Tibial artery (tissue), 4 donors: ENCODE data around the gene ZNF512B.

Source experiments
- DNase-seq, 2 donors: peaks; one replicate each; pipeline ENCODE4 v3.0.0-alpha.2; 2019
- H3K27ac ChIP-seq, 2 donors: fragments of 200-600 bp; sonication (generic) in 1 of 2; 1 replicate in 1 of 2; 2 replicates in 1 of 2; pipeline ENCODE4 v1.5.1; 2018 to 2019; ENCODE audit warnings: mild to moderate bottlenecking in 1 of 2
- H3K27me3 ChIP-seq, 2 donors: fragments of 200-600 bp; sonication (generic) in 1 of 2; one replicate each; pipeline versions ENCODE4 v1.5.1 to v1.6.0; 2016 to 2019
- H3K36me3 ChIP-seq, 3 donors: fragments of 200-600 bp; sonication (generic) in 2 of 3; one replicate each; pipeline ENCODE4 v1.5.1; 2016 to 2019; ENCODE audit warnings: mild to moderate bottlenecking in 2 of 3
- H3K4me1 ChIP-seq, 4 donors: fragments of 200-600 bp; sonication (generic) in 2 of 4; 1 replicate in 3 of 4; 2 replicates in 1 of 4; pipeline ENCODE4 v1.5.1; 2016 to 2019
- H3K4me3 ChIP-seq, 2 donors: fragments of 200-600 bp; sonication (generic) in 1 of 2; 1 replicate in 1 of 2; 2 replicates in 1 of 2; pipeline ENCODE4 v1.5.1; 2018 to 2019; ENCODE audit warnings: mild to moderate bottlenecking in 2 of 2
- H3K9me3 ChIP-seq, 3 donors: fragments of 200-600 bp; sonication (generic) in 1 of 3; one replicate each; pipeline ENCODE4 v1.5.1; 2016 to 2019
- CTCF ChIP-seq, 2 experiments: fragments of 200-600 bp in 1 of 2; fragments of 450-650 bp in 1 of 2; IDR thresholded peaks; one replicate each; pipeline ENCODE4 v1.5.1; 2017 to 2019; ENCODE audit warnings: antibody characterized with exemption in 2 of 2, mild to moderate bottlenecking in 1 of 2, moderate library complexity in 1 of 2
- intact Hi-C: fragments of 100-400 bp; cut with DNase I; formaldehyde crosslinking; loops from one replicate; pipeline ENCODE4 v1.15.0; 2023; ENCODE audit warnings: low total_unique reads

Gene ZNF512B

GRCh38 chr20:63940071-63940471 is 29.7 kb downstream of the ZNF512B start:
- Histone ChIP-seq H3K4me1 (peaks cover 0 to 9% (median 0%) of the 10 kb centered on the region in 4 donors), H3K36me3 (peaks cover 28 to 85% (median 66%) of the 10 kb centered on the region in 3 donors), H3K9me3 (no peaks in the 10 kb centered on the region), H3K27me3 (no peaks in the 10 kb centered on the region), H3K4me3 (no peak overlapping the region), H3K27ac (no peak overlapping the region)
- DNase-seq, result no peak
- intact Hi-C loops, result no loop called here
- TF ChIP-seq CTCF (IDR thresholded peaks at IDR 0.05), result no peak

- H3K27me3 ChIP-seq, result no peaks in the 10 kb centered on the region
- no peaks in the 10 kb centered on the region for H3K9me3 ChIP-seq
- H3K4me1 ChIP-seq, result peaks cover 0 to 9% (median 0%) of the 10 kb centered on the region in 4 donors
- no peak for TF ChIP-seq CTCF (IDR thresholded peaks at IDR 0.05)
- H3K27ac ChIP-seq, result no peak overlapping the region
- H3K4me3 ChIP-seq, result no peak overlapping the region
- intact Hi-C loops, result no loop called here
- H3K36me3 ChIP-seq, result peaks cover 22 to 85% (median 66%) of the 10 kb centered on the region in 3 donors
- DNase-seq, result no peak
These were observed 30.4 kb downstream of the ZNF512B start for GRCh38 chr20:63939061-63939935.

- no peaks in the 10 kb centered on the region for H3K4me1 ChIP-seq
- intact Hi-C loops, result no loop called here
- H3K9me3 ChIP-seq, result no peaks in the 10 kb centered on the region
- H3K27me3 ChIP-seq, result no peaks in the 10 kb centered on the region
- peaks cover 13 to 85% (median 51%) of the 10 kb centered on the region in 3 donors for H3K36me3 ChIP-seq
- no peak overlapping the region for H3K4me3 ChIP-seq
- H3K27ac ChIP-seq, result no peak overlapping the region
- no peak for TF ChIP-seq CTCF (IDR thresholded peaks at IDR 0.05)
- DNase-seq, result no peak
These were observed 32.1 kb downstream of the ZNF512B start for GRCh38 chr20:63937596-63937995.

GRCh38 chr20:63935447-63935846 is 34.3 kb downstream of the ZNF512B start:
- TF ChIP-seq CTCF (IDR thresholded peaks at IDR 0.05), result no peak
- Histone ChIP-seq H3K27me3 (no peaks in the 10 kb centered on the region), H3K4me1 (no peaks in the 10 kb centered on the region), H3K27ac (no peak overlapping the region), H3K4me3 (no peak overlapping the region), H3K9me3 (no peaks in the 10 kb centered on the region), H3K36me3 (peaks cover 26 to 92% (median 62%) of the 10 kb centered on the region in 3 donors)
- intact Hi-C loops, result no loop called here
- DNase-seq, result no peak

- no peak overlapping the region for H3K4me3 ChIP-seq
- DNase-seq, result no peak
- no peak overlapping the region for H3K27ac ChIP-seq
- no peak for TF ChIP-seq CTCF (IDR thresholded peaks at IDR 0.05)
- H3K36me3 ChIP-seq, result peaks cover 32 to 92% (median 64%) of the 10 kb centered on the region in 3 donors
- no peaks in the 10 kb centered on the region for H3K27me3 ChIP-seq
- H3K4me1 ChIP-seq, result no peaks in the 10 kb centered on the region
- intact Hi-C loops, result no loop called here
- no peaks in the 10 kb centered on the region for H3K9me3 ChIP-seq
These were observed 35.3 kb downstream of the ZNF512B start for GRCh38 chr20:63934271-63935068.
